Retinal pigment epithelial cell (primary cell): ENCODE data around the gene FBRSL1.

ENCODE experiments used
- DNase-seq: peaks from one replicate; pipeline ENCODE4 v3.0.0-alpha.2; 2010; ENCODE audit warnings: low read depth
- H3K4me3 ChIP-seq: 2 replicates; pipeline ENCODE4 v1.5.1; 2011; ENCODE audit warnings: mild to moderate bottlenecking, low read length, control low read depth, moderate library complexity
- CTCF ChIP-seq: conservative IDR thresholded peaks from 2 replicates; pipeline ENCODE4 v1.5.1; 2011; ENCODE audit warnings: low read depth, low read length, control low read depth, inconsistent platforms

The FBRSL1 gene

GRCh38 chr12:132525011-132525832 is 35.3 kb downstream of the FBRSL1 start:
- H3K4me3 ChIP-seq: no peak overlapping the region
- no peak for DNase-seq
- no peak for TF ChIP-seq CTCF

DNA sequence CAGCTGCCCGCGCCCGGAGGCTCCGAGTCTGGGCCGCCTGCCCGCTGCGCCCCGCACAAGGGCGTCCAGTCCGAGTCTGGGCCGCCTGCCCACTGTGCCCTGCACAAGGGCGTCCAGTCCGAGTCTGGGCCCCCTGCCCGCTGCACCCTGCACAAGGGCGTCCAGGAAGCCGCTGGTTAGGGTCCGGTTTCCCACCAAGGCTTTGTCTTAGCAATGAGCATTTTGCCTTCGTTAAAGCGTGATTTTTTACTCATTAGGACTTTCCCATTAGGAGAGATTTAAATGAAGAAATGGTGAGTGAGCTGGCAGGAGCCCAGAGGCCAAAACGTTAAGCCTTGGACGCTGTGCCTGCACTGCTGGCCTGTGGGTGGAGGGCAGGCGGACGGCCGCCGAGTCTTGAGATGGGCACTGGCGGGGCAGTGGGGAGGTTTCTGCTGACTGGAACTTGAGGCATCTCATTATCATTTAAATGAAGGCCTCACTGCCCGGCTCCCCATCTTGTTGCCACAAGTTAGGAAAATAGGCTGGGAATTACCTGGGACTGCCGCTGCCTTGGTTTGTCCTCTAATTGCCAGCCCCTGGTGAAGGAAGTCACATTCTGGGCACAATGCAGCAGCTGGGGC is 36.0 kb downstream of the FBRSL1 start:
- no peak for TF ChIP-seq CTCF
- H3K4me3 ChIP-seq: no peak overlapping the region
- no peak for DNase-seq

- H3K4me3 ChIP-seq: no peak overlapping the region
- DNase-seq: no peak
- no peak for TF ChIP-seq CTCF
Measured at GRCh38 chr12:132527186-132527882, 37.4 kb downstream of the FBRSL1 start.

- no peak overlapping the region for H3K4me3 ChIP-seq
- no peak for TF ChIP-seq CTCF
- DNase-seq: no peak
Measured at GRCh38 chr12:132527883-132528264, 37.9 kb downstream of the FBRSL1 start.

DNA sequence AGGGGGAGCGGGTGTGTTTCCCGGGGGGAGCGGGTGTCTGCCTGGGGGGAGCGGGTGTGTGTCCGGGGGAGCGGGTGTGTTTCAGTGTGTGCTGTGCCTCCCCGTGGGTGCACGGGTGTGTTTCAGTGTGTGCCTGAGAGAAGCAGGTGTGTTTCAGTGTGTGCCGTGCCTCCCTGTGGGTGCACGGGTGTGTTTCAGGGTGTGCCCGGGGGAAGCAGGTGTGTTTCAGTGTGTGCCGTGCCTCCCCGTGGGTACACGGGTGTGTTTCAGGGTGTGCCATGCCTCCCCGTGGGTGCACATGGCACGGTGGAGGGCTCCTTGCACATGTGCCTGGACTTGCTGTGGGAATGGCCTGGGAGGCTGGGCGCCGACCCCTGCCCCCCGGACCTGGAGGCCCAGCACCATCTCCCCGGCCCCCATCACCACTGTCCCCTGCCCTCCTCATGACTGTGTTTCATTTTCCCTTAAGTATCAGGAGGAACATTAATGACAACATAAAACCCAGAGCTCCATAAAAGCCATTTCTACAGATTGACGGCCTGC is 38.7 kb downstream of the FBRSL1 start:
- DNase-seq: no peak
- no peak overlapping the region for H3K4me3 ChIP-seq
- no peak for TF ChIP-seq CTCF

- TF ChIP-seq CTCF: no peak
- DNase-seq: no peak
- H3K4me3 ChIP-seq: no peak overlapping the region
Measured at GRCh38 chr12:132529156-132529839, 39.3 kb downstream of the FBRSL1 start.
